Superior temporal gyrus (tissue), 1 donor: ENCODE measurements around the gene UBE2G1.

ENCODE experiments used
- DNase-seq: peaks from one replicate; pipeline ENCODE4 v3.0.0-alpha.2; 2016; ENCODE audit errors: extremely low spot score

Gene UBE2G1

GRCh38 chr17:4334332-4334731, 32.1 kb downstream of the UBE2G1 start:
- DNase-seq: no peak

- no peak for DNase-seq
Measured at GRCh38 chr17:4333041-4333440, 33.4 kb downstream of the UBE2G1 start.

- DNase-seq: no peak
Measured at GRCh38 chr17:4332296-4332970, 34.0 kb downstream of the UBE2G1 start.

- DNase-seq: no peak
Measured at GRCh38 chr17:4331614-4332013, 34.9 kb downstream of the UBE2G1 start.

GRCh38 chr17:4329838-4330237, 36.6 kb downstream of the UBE2G1 start:
- DNase-seq: no peak

- no peak for DNase-seq
Measured at GRCh38 chr17:4327606-4328005, 38.9 kb downstream of the UBE2G1 start.

GRCh38 chr17:4326608-4327007, 39.9 kb downstream of the UBE2G1 start:
- DNase-seq: no peak

- no peak for DNase-seq
Measured at GRCh38 chr17:4326112-4326511, 40.4 kb downstream of the UBE2G1 start.

GRCh38 chr17:4324463-4324862, 42.0 kb downstream of the UBE2G1 start:
- no peak for DNase-seq

- DNase-seq: no peak
Measured at GRCh38 chr17:4319221-4319620, 47.3 kb downstream of the UBE2G1 start.

- DNase-seq: no peak
Measured at GRCh38 chr17:4318596-4318995, 47.9 kb downstream of the UBE2G1 start.

- DNase-seq: peak; percentile 38
Measured at GRCh38 chr17:4318186-4318585, 48.3 kb downstream of the UBE2G1 start.

- peak; percentile 62 for DNase-seq
Measured at GRCh38 chr17:4317610-4318009, 48.9 kb downstream of the UBE2G1 start.

- DNase-seq: no peak
Measured at GRCh38 chr17:4316648-4317047, 49.8 kb downstream of the UBE2G1 start.

GRCh38 chr17:4314618-4315017, 51.9 kb downstream of the UBE2G1 start:
- DNase-seq: no peak

- no peak for DNase-seq
Measured at GRCh38 chr17:4314179-4314578, 52.3 kb downstream of the UBE2G1 start.

- peak; percentile 22 for DNase-seq
Measured at GRCh38 chr17:4313221-4314114, 53.0 kb downstream of the UBE2G1 start.

- peak; percentile 77 for DNase-seq
Measured at GRCh38 chr17:4310354-4311060, 56.0 kb downstream of the UBE2G1 start.

- peak; percentile 50 for DNase-seq
Measured at GRCh38 chr17:4309897-4310296, 56.6 kb downstream of the UBE2G1 start.

- no peak for DNase-seq
Measured at GRCh38 chr17:4307179-4307930, 59.1 kb downstream of the UBE2G1 start.

- DNase-seq: no peak
Measured at GRCh38 chr17:4305224-4305623, 61.3 kb downstream of the UBE2G1 start.
